Stomach (tissue), 19 donors: ENCODE data around the gene SULT2A1. TPM values are rescaled to one million over a fixed set of nuclear protein-coding genes. Genes with fewer than 3 reads are reported as not detected.
"Not testable (repeated sequence)": the region's sequence is repeated elsewhere in the genome, so short reads cannot be mapped to it uniquely, and the experiment has no call there.

Source experiments
- DNase-seq, 2 donors: peaks; one replicate each; pipeline versions ENCODE4 v3.0.0 to v3.0.0-alpha.2; 2013 to 2019
- H3K27ac ChIP-seq, 5 donors: fragments of 200-600 bp in 4 of 5; sonication (generic) in 4 of 5; one replicate each; pipeline ENCODE4 v1.5.1; 2013 to 2019; ENCODE audit warnings: mild to moderate bottlenecking in 1 of 5, moderate library complexity in 1 of 5
- H3K27me3 ChIP-seq, 3 donors: fragments of 200-600 bp; sonication (generic); one replicate each; pipeline ENCODE4 v1.5.1; 2017 to 2019; ENCODE audit warnings: mixed run types in 1 of 3
- H3K36me3 ChIP-seq, 4 donors: fragments of 200-600 bp; sonication (generic); 1 replicate in 3 of 4; 2 replicates in 1 of 4; pipeline ENCODE4 v1.5.1; 2016 to 2019
- H3K4me1 ChIP-seq, 4 donors: fragments of 200-600 bp; sonication (generic); one replicate each; pipeline ENCODE4 v1.5.1; 2016 to 2019
- H3K4me3 ChIP-seq, 4 donors: fragments of 200-600 bp; sonication (generic) in 3 of 4; one replicate each; pipeline ENCODE4 v1.5.1; 2016 to 2019; ENCODE audit warnings: mild to moderate bottlenecking in 1 of 4
- H3K9me3 ChIP-seq, 4 donors: fragments of 200-600 bp; sonication (generic); one replicate each; pipeline ENCODE4 v1.5.1; 2016 to 2019
- EP300 ChIP-seq: sonication (generic); formaldehyde crosslinking; IDR thresholded peaks from one replicate; pipeline ENCODE4 v1.6.1; 2017; ENCODE audit warnings: antibody characterized with exemption
- POLR2A ChIP-seq, 4 donors: fragments of 450-650 bp; IDR thresholded peaks; one replicate each; pipeline ENCODE4 v1.6.1; 2016; ENCODE audit warnings: antibody characterized with exemption in 4 of 4, control low read depth in 2 of 4, mild to moderate bottlenecking in 1 of 4, moderate library complexity in 1 of 4
- POLR2AphosphoS5 ChIP-seq, 3 donors: sonication (generic); formaldehyde crosslinking; IDR thresholded peaks; one replicate each; pipeline ENCODE4 v1.6.1; 2016; ENCODE audit warnings: antibody characterized with exemption in 3 of 3
- WGBS, 5 donors: extraction: QIAGEN DNeasy Blood & Tissue Kit in 3 of 5; methylation state at CpG; one replicate each; pipeline versions ENCODE4 v1.1.5 to v1.1.7; 2013 to 2018; 5-methylcytosine and 5-hydroxymethylcytosine counted together
- intact Hi-C: fragments of 100-400 bp; cut with DNase I; formaldehyde crosslinking; loops from one replicate; pipeline ENCODE4 v1.15.1; 2023; ENCODE audit warnings: low total_unique reads
- long read RNA-seq, 10 donors: transcript quantifications; one replicate each; lab custom pipeline, GENCODE V29; 2026
- polyA plus RNA-seq, 3 donors: library from polyadenylated mRNA; stranded (reverse); fragments of 200-250 nt; gene quantifications; one replicate each; pipeline ENCODE4 v1.2.3, GENCODE V29; 2013
- total RNA-seq, 5 donors: library from RNA; depleted of rRNA; stranded (reverse); fragments of >200 nt; gene quantifications; one replicate each; pipeline versions ENCODE4 v1.1.0 to v1.2.3, GENCODE V29; 2014 to 2016
- TF ChIP-seq, protein P1 (sequence below), 7 experiments: fragments of 450-650 bp in 4 of 7; fragments of 200-600 bp in 3 of 7; sonication (generic) in 3 of 7; IDR thresholded peaks; one replicate each; pipeline ENCODE4 v1.5.1; 2016 to 2019; ENCODE audit warnings: antibody characterized with exemption in 7 of 7, control low read depth in 2 of 7, mild to moderate bottlenecking in 1 of 7
- donor health status: healthy with polysubstance abuse.
- donor health status: Bipolar disorder and iron deficiency.
- donor health status: healthy.

SULT2A1 gene, protein sequence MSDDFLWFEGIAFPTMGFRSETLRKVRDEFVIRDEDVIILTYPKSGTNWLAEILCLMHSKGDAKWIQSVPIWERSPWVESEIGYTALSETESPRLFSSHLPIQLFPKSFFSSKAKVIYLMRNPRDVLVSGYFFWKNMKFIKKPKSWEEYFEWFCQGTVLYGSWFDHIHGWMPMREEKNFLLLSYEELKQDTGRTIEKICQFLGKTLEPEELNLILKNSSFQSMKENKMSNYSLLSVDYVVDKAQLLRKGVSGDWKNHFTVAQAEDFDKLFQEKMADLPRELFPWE
- total RNA-seq (10 to 100 TPM in 1 of 5 donors, 1 to 10 TPM in 1, not detected in 3; 6.8 to 13.4 TPM), polyA plus RNA-seq (10 to 100 TPM in 1 of 3 donors, 1 to 10 TPM in 1, under 1 TPM in 1; 0.48 to 16.5 (median 8.5) TPM)
- long read RNA-seq, donor 1: 0 reads
- long read RNA-seq, donor 2: 0 reads
- long read RNA-seq, donor 3, partial matches to known transcripts: 0 of 1 reads
- long read RNA-seq, donor 3, other reads (novel, unspliced or antisense): 0 of 1 reads
- long read RNA-seq, donor 4: 0 reads
- long read RNA-seq, donor 5, transcript SULT2A1-201 (6 exons, 1,987 nt): major isoform, 7 of 7 reads
- long read RNA-seq, donor 5, partial matches to known transcripts: 0 of 7 reads
- long read RNA-seq, donor 5, other reads (novel, unspliced or antisense): 0 of 7 reads
- long read RNA-seq, donor 6, transcript SULT2A1-201 (6 exons, 1,987 nt): major isoform, 17 of 17 reads
- long read RNA-seq, donor 6, partial matches to known transcripts: 0 of 17 reads
- long read RNA-seq, donor 6, other reads (novel, unspliced or antisense): 0 of 17 reads
- long read RNA-seq, donor 7, partial matches to known transcripts: 0 of 1 reads
- long read RNA-seq, donor 7, other reads (novel, unspliced or antisense): 0 of 1 reads
- long read RNA-seq, donor 8, partial matches to known transcripts: 0 of 2 reads
- long read RNA-seq, donor 8, other reads (novel, unspliced or antisense): 0 of 2 reads
- long read RNA-seq, donor 9, partial matches to known transcripts: 0 of 2 reads
- long read RNA-seq, donor 9, other reads (novel, unspliced or antisense): 0 of 2 reads
- long read RNA-seq, donor 10, partial matches to known transcripts: 0 of 1 reads
- long read RNA-seq, donor 10, other reads (novel, unspliced or antisense): 0 of 1 reads

DNA sequence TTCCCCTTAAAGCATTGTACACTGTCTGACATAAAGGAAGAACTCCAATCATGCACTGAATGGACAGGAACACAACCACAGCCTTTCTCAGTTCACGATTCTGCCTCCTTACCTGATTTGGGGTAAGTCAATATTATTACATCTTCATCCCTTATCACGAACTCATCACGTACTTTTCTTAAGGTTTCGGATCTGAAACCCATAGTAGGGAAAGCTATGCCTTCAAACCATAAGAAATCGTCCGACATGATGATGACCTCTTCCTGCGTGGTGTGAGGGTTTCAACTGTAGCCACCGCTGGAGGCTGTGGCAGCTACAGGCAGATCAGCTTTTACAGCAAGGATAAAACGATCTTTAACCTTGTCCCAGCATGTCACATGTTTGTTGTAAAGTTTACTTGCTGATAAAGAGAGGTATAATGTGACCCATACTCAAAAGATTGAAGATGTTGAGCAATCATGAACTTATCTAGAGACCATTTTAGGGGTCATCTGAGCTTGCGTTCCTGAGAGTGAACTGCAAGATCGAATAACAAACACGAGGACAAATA is at the start of gene SULT2A1:
Gene SULT2A1, minus strand, starts transcription at position 306 of the 550 bp plus-strand sequence. Its CDS starts 58 bp downstream, at position 248.
- Histone ChIP-seq H3K27ac (no peak within 1 kb of the TSS), H3K9me3 (no peaks in the 10 kb centered on the region), H3K27me3 (peaks cover 0 to 24% (median 3%) of the 10 kb centered on the region in 3 donors), H3K4me1 (peaks cover 0 to 2% (median 0%) of the 10 kb centered on the region in 4 donors), H3K36me3 (no peaks in the 10 kb centered on the region), H3K4me3 (no peak within 1 kb of the TSS)
- intact Hi-C loops: no loop called here
- no peak for DNase-seq
- TF ChIP-seq POLR2A (IDR thresholded peaks at IDR 0.05) (no peak), EP300 (no peak), POLR2AphosphoS5 (IDR thresholded peaks at IDR 0.05) (no peak)
- TF ChIP-seq, protein P1, sequence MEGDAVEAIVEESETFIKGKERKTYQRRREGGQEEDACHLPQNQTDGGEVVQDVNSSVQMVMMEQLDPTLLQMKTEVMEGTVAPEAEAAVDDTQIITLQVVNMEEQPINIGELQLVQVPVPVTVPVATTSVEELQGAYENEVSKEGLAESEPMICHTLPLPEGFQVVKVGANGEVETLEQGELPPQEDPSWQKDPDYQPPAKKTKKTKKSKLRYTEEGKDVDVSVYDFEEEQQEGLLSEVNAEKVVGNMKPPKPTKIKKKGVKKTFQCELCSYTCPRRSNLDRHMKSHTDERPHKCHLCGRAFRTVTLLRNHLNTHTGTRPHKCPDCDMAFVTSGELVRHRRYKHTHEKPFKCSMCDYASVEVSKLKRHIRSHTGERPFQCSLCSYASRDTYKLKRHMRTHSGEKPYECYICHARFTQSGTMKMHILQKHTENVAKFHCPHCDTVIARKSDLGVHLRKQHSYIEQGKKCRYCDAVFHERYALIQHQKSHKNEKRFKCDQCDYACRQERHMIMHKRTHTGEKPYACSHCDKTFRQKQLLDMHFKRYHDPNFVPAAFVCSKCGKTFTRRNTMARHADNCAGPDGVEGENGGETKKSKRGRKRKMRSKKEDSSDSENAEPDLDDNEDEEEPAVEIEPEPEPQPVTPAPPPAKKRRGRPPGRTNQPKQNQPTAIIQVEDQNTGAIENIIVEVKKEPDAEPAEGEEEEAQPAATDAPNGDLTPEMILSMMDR (IDR thresholded peaks at IDR 0.05): no peak
- WGBS, 5 donors: 41 to 59% (median 46%) methylated on average over 12 of the region's 12 CpGs

DNA sequence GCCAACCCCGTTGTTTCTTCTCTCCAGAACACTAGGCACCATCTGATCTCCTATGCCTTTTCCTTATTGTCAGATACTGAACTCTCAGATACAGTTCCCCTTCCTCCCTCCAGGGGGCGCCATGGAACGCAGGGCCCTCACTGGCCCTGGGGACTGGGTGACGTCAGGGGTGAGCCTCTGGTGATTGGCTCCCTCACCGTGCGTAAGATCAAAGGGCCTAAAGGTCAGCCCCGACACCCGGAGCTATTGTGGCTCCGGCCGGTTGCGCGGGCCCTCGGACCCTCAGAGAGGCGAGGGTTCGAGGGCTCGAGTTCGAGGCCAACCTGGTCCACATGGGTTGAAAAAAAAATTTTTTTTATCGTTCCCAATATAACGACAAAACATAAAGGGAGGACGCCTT is 42.5 kb upstream of the SULT2A1 start:
- H3K27me3 ChIP-seq, H3K9me3 ChIP-seq, intact Hi-C loops, H3K27ac ChIP-seq, DNase-seq, H3K4me3 ChIP-seq, H3K4me1 ChIP-seq, H3K36me3 ChIP-seq: not testable (repeated sequence)
- WGBS, 5 donors: 75% methylated on average over 12 of the region's 20 CpGs; no CpG with 5 or more reads in 4 of the 5 donors

DNA sequence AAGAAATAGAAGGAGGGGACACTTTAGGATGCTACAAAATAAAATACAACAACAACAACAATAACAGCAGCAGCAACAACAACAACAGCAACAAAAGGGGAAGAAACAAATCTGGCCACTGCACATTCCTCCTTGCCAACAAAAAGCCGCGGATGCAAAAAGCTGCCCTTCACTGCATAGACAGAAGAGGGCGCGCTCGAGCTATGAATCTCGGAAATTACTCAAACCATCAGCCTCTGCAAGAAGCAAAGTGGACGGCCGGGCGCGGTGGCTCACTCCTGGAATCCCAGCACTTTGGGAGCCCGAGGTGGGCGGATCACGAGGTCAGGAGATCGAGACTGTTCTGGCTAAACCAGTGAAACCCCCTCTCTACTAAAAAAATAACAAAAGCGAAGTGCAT is 34.0 kb upstream of the SULT2A1 start:
- H3K27ac ChIP-seq, H3K36me3 ChIP-seq, H3K4me1 ChIP-seq, DNase-seq, H3K4me3 ChIP-seq, intact Hi-C loops, H3K9me3 ChIP-seq, H3K27me3 ChIP-seq: not testable (repeated sequence)
- TF ChIP-seq POLR2AphosphoS5 (IDR thresholded peaks at IDR 0.05): peak in 2 of 3 donors; percentile 6 to 54
- TF ChIP-seq, protein P1 (IDR thresholded peaks at IDR 0.05): peak in 4 of 7 experiments; percentile 11 to 69 (median 58)
- 0 to 1% (median 0%) methylated on average over 10 to 14 of the region's 15 CpGs for WGBS, 5 donors

DNA sequence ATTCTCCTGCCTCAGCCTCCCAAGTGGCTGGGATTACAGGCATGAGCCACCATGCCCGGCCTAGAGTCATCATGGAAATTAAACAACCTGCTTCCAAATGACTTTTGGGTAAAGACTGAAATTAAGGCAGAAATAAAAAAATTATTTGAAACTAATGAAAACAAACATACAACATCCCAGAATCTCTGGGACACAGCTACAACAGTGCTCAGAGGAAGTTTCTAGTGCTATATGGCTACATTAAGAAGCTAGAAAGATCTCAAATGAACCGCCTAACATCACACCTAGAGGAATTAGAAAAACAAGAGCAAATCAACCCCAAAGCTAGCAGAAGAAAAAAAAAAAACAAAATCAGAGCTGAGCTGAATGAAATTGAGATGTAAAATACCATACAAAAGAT is 24.1 kb upstream of the SULT2A1 start:
- H3K9me3 ChIP-seq, H3K4me3 ChIP-seq, H3K27ac ChIP-seq, intact Hi-C loops, H3K36me3 ChIP-seq, H3K27me3 ChIP-seq, H3K4me1 ChIP-seq, DNase-seq: not testable (repeated sequence)
- 85 to 96% (median 95%) methylated on average over 1 of the region's 2 CpGs for whole genome bisulfite sequencing, 5 donors

DNA sequence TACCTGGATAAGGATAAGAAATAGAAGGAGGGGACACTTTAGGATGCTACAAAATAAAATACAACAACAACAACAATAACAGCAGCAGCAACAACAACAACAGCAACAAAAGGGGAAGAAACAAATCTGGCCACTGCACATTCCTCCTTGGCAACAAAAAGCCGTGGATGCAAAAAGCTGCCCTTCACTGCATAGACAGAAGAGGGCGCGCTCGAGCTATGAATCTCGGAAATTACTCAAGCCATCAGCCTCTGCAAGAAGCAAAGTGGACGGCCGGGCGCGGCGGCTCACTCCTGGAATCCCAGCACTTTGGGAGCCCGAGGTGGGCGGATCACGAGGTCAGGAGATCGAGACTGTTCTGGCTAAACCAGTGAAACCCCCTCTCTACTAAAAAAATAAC is 23.2 kb upstream of the SULT2A1 start:
- H3K9me3 ChIP-seq, H3K4me3 ChIP-seq, intact Hi-C loops, H3K4me1 ChIP-seq, H3K27ac ChIP-seq, H3K36me3 ChIP-seq, H3K27me3 ChIP-seq: not testable (repeated sequence)
- WGBS, 5 donors: 0 to 2% (median 0%) methylated on average over 3 to 10 of the region's 14 CpGs
- peak in 1 of 2 donors; percentile 90 for DNase-seq
- TF ChIP-seq, protein P1 (IDR thresholded peaks at IDR 0.05): peak in 3 of 7 experiments; percentile 36 to 63 (median 53)
